Astrocyte of the spinal cord (primary cell): Measurements from ENCODE around the gene C1orf210.

Experiments
- DNase-seq: peaks from one replicate; pipeline ENCODE4 v3.0.0; 2011; ENCODE audit warnings: low read depth, low spot score
- H3K4me3 ChIP-seq: 2 replicates; pipeline ENCODE4 v1.5.1; 2011; ENCODE audit warnings: low read depth, mild to moderate bottlenecking, low read length, moderate library complexity
- in situ Hi-C: cut with HindIII; loops from 2 replicates; pipeline ENCODE4 v1.10.0; 2017; ENCODE audit warnings: low sequenced_read_pairs
- TF ChIP-seq, protein P1 (sequence below): IDR thresholded peaks from 2 replicates; pipeline ENCODE4 v1.5.1; 2012; ENCODE audit warnings: low read depth, mild to moderate bottlenecking, low read length, inconsistent platforms

The C1orf210 gene

DNA sequence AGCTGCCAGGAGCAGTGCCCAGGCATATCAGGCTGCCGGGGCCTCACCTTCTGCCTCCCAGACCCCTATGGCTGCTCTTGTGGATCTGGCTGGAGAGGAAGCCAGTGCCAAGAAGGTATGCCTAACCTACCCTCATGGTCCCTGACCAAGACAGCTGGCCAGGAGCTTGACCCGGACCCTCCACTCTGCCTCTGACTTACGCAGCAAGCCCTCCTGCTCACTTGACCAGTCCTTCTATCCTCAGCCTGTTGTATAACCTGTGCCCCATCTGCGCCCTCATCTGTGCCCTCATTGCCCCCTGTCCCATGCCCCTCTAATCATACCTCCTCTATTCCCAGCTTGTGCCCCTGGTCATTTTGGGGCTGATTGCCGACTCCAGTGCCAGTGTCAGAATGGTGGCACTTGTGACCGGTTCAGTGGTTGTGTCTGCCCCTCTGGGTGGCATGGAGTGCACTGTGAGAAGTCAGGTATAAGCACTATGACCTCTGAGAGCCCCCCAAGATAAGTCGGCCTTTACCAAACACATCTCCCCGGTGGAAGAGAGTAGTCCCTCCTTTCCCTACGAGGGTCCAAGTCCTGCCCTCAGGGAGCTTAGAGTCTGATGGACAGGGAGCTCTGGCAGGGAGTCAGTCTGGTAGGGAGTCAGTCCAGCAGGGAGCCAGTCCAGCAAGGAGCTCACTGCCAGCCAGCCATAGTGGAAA, 22.2 kb upstream of the C1orf210 start:
- no peak for DNase-seq
- no peak overlapping the region for H3K4me3 ChIP-seq
- TF ChIP-seq, protein P1, sequence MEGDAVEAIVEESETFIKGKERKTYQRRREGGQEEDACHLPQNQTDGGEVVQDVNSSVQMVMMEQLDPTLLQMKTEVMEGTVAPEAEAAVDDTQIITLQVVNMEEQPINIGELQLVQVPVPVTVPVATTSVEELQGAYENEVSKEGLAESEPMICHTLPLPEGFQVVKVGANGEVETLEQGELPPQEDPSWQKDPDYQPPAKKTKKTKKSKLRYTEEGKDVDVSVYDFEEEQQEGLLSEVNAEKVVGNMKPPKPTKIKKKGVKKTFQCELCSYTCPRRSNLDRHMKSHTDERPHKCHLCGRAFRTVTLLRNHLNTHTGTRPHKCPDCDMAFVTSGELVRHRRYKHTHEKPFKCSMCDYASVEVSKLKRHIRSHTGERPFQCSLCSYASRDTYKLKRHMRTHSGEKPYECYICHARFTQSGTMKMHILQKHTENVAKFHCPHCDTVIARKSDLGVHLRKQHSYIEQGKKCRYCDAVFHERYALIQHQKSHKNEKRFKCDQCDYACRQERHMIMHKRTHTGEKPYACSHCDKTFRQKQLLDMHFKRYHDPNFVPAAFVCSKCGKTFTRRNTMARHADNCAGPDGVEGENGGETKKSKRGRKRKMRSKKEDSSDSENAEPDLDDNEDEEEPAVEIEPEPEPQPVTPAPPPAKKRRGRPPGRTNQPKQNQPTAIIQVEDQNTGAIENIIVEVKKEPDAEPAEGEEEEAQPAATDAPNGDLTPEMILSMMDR, result no peak
- in situ Hi-C loops, result no loop called here

DNA sequence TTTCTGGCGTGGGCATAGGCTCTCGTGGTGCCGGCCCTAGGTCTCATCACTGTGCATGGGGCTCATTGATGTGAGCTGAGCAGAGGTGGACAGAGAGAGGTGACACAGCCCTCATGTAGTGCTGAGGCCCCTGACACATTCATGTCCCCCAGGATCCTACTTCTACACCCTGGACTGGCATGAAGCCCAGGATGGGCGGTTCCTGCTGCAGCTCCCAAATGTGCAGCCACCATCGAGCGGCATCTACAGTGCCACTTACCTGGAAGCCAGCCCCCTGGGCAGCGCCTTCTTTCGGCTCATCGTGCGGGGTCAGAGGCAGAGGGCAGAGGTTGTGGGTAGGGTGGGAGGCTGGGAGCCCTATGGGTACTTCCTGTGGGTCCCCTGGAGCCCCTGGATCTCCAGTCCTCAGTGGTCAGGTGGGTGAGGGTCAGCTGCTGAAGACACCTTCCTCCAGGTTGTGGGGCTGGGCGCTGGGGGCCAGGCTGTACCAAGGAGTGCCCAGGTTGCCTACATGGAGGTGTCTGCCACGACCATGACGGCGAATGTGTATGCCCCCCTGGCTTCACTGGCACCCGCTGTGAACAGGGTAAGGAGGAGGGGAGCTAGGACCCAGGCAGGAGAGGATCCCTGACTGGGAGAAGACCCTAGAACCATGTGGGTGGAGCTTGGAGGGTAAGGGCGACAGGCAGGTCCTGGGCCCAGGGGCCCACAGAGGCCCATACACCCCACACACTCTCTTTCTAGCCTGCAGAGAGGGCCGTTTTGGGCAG, 21.5 kb upstream of the C1orf210 start:
- in situ Hi-C loops, result no loop called here
- TF ChIP-seq, protein P1, result no peak
- H3K4me3 ChIP-seq, result no peak overlapping the region
- DNase-seq, result no peak

DNA sequence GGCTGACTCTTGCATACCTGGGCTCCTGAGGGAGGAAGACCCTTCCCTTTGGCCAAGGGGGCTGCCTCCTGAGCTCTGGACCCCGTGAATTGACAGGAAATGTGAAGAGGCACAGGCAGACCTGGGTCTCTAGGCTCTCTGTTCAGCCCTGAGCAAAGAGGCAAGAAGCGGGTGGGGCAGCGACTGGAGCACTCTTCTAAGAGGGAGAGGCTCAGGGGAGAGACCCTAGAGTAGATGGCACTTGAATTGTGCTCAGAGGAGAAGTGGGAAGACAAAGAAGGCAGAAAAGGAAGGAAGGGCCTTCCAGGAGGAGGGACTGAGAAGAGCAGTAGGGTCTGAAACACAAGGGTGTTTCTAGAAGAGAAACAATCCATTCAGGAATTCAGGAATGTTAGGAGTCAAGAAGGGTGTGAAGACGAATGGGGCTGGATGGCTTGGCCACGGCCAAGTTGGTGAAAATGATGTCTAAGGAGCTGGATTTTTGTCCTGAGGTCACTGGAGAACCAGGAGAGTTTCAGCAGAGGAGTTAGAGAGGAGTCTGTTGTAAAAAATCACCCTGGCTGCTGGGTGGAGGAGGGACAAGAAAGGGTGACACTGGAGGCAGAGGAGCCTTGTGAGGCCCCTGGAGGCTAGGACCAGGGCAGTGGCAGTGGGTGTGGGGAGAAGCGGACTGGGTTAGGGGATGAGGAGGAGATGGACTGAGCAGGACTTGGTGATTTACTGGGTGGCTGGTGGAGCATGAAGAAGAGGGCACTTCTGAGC, 20.7 kb upstream of the C1orf210 start:
- in situ Hi-C loops, result no loop called here
- no peak overlapping the region for H3K4me3 ChIP-seq
- DNase-seq, result no peak
- TF ChIP-seq, protein P1, result no peak

DNA sequence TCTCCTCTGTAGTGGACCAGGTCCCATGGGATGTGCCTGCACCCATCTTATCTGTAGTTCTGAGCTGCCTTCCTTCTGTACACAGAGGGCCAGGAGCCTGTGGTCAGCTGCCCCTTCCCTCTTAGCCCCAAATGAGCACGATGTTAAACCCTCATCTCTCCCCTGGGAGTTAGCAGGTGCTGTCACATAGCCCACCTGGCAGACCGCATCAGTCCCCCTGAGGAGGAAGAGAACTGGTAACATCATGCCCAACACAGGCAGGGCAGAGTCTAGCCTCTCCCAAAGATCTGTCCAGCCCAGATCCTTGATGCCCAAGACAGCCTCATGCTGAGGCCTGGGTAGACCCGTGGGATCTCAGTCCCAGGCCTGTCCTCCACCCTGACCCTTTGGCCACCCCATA, 20.1 kb upstream of the C1orf210 start:
- DNase-seq, result no peak
- in situ Hi-C loops, result no loop called here

DNA sequence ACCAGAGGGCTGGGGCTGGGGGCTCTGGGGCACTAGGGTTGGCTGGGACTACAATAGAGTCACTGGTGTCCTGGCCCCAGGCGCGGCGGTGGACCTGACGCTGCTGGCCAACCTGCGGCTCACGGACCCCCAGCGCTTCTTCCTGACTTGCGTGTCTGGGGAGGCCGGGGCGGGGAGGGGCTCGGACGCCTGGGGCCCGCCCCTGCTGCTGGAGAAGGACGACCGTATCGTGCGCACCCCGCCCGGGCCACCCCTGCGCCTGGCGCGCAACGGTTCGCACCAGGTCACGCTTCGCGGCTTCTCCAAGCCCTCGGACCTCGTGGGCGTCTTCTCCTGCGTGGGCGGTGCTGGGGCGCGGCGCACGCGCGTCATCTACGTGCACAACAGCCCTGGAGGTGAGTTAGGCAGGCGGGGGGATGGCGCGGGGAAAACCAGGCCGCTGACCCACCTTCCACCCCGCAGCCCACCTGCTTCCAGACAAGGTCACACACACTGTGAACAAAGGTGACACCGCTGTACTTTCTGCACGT, 19.5 kb upstream of the C1orf210 start:
- DNase-seq, result no peak
- in situ Hi-C loops, result no loop called here
- H3K4me3 ChIP-seq, result no peak overlapping the region
- TF ChIP-seq, protein P1, result no peak

More for the DNA sequence above, 20.1 kb upstream of the C1orf210 start:
- H3K4me3 ChIP-seq, result no peak overlapping the region
- TF ChIP-seq, protein P1, result no peak

DNA sequence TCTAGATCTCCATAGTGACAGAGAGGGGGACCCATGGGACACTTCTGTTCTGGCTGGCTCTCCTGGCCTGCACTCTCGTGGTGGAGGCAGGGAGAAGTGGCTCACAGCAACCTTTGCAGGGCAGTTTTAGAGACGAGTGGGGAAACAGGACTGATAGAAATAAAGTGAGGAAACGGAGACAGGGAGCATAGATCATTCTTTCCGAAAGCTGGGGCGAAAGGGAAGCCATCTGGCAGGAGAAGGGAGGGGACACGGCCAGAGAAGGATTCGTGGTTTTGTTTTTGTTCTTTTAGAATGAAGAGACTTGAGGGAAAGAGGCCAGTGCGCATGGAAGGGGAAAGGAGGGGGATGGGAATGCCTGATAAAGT, 18.9 kb upstream of the C1orf210 start:
- TF ChIP-seq, protein P1, result no peak
- DNase-seq, result no peak
- H3K4me3 ChIP-seq, result no peak overlapping the region
- in situ Hi-C loops, result no loop called here
